Erythroblast (primary cell): Measurements from ENCODE around the gene CPA5.

Source experiments
- GATA1 ChIP-seq: IDR thresholded peaks from 2 replicates; pipeline ENCODE4 v1.6.1; 2011; ENCODE audit warnings: low read depth, mild to moderate bottlenecking, control low read depth, low read length, moderate library complexity
- POLR2A ChIP-seq: IDR thresholded peaks from 2 replicates; pipeline ENCODE4 v1.6.1; 2011; ENCODE audit warnings: mild to moderate bottlenecking, low read length

DNA sequence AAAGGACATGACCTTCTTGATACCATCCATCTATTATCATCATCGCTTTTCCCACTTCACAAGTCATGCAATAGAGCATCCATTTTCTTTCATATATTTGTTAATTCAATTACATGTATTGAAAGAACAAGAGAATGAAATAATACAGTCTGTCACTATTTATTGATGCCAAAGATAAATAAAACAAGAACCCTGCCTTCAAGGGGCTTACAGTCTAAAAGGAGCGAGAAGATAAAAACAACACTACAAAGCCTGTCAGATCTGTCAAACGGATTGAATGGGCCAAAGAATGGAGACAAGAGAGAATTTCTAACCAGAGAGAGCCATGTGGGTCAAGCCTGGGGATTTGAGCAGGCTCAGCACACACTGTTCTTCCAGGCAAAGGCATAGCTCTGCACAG is 15.9 kb downstream of the CPA5 start:
- TF ChIP-seq POLR2A, result no peak
- no peak for TF ChIP-seq GATA1
